OCI-LY1 (cell line): ENCODE results near the gene EVC2.

Experiments
- H2AFZ ChIP-seq: fragments of 200-600 bp; sonication (generic), shearing (Covaris generic); 2 replicates; pipeline ENCODE4 v1.6.0; 2014; ENCODE audit warnings: antibody characterized with exemption, mild to moderate bottlenecking, low read length
- H3F3A ChIP-seq: fragments of 200-600 bp; sonication (generic), shearing (Covaris generic); 2 replicates; pipeline ENCODE4 v1.6.0; 2014; ENCODE audit warnings: mild to moderate bottlenecking, antibody characterized with exemption, low read length, moderate library complexity; ENCODE audit not compliant: insufficient read depth
- H3K27ac ChIP-seq: fragments of 200-600 bp; sonication (generic); 2 replicates; pipeline ENCODE4 v1.5.1; 2014; ENCODE audit warnings: low read length, mixed run types, mild to moderate bottlenecking, low read depth; ENCODE audit not compliant: poor library complexity, severe bottlenecking
- H3K27me3 ChIP-seq: fragments of 200-600 bp; sonication (generic); 2 replicates; pipeline ENCODE4 v1.6.0; 2014; ENCODE audit warnings: antibody characterized with exemption, mild to moderate bottlenecking, low read length, moderate library complexity; ENCODE audit not compliant: insufficient read depth
- H3K36me3 ChIP-seq: fragments of 200-600 bp; sonication (generic); 2 replicates; pipeline ENCODE4 v1.6.1; 2014; ENCODE audit warnings: mild to moderate bottlenecking, antibody characterized with exemption, low read length, moderate library complexity, mixed read lengths; ENCODE audit not compliant: insufficient read depth
- H3K4me1 ChIP-seq: fragments of 200-600 bp; sonication (generic); 2 replicates; pipeline ENCODE4 v1.5.1; 2014; ENCODE audit warnings: mild to moderate bottlenecking, low read length, moderate library complexity; ENCODE audit not compliant: insufficient read depth, severe bottlenecking
- H3K4me2 ChIP-seq: fragments of 200-600 bp; sonication (generic), shearing (Covaris generic); 2 replicates; pipeline ENCODE4 v1.6.1; 2014; ENCODE audit warnings: low read length
- H3K4me3 ChIP-seq: fragments of 200-600 bp; sonication (generic); 2 replicates; pipeline ENCODE4 v1.5.1; 2014; ENCODE audit warnings: low read length, low read depth, mild to moderate bottlenecking, mixed read lengths; ENCODE audit not compliant: poor library complexity, severe bottlenecking
- H3K79me2 ChIP-seq: fragments of 200-600 bp; shearing (Covaris generic); 2 replicates; pipeline ENCODE4 v1.6.1; 2016; ENCODE audit warnings: mixed run types, low read length, mixed read lengths; ENCODE audit not compliant: insufficient read depth
- H3K9ac ChIP-seq: fragments of 200-600 bp; sonication (generic), shearing (Covaris generic); 2 replicates; pipeline ENCODE4 v1.6.1; 2014; ENCODE audit warnings: mild to moderate bottlenecking, low read length, mixed read lengths
- H3K9me2 ChIP-seq: fragments of 200-600 bp; sonication (generic), shearing (Covaris generic); 2 replicates; pipeline ENCODE4 v1.6.1; 2014; ENCODE audit warnings: low read depth, mild to moderate bottlenecking, low read length, mixed read lengths
- H3K9me3 ChIP-seq: fragments of 200-600 bp; shearing (Covaris generic); 2 replicates; pipeline ENCODE4 v1.6.1; 2014; ENCODE audit warnings: low read length, mixed read lengths
- H4K20me1 ChIP-seq: fragments of 200-600 bp; sonication (generic), shearing (Covaris generic); 2 replicates; pipeline ENCODE4 v1.6.0; 2016; ENCODE audit warnings: mild to moderate bottlenecking, low read length; ENCODE audit not compliant: insufficient read depth
- CTCF ChIP-seq: fragments of 200-600 bp; sonication (generic), shearing (Covaris generic); IDR thresholded peaks from 2 replicates; pipeline ENCODE4 v1.5.1; 2017; ENCODE audit warnings: mild to moderate bottlenecking, antibody characterized with exemption, low read length, moderate library complexity, mixed read lengths
- EZH2 ChIP-seq: fragments of 200-600 bp; sonication (generic), shearing (Covaris generic); IDR thresholded peaks from 2 replicates; pipeline ENCODE4 v1.8.0; 2017; ENCODE audit warnings: borderline replicate concordance, mixed run types, mild to moderate bottlenecking, antibody characterized with exemption, low read length, moderate library complexity, mixed read lengths

Gene EVC2

GRCh38 chr4:5632066-5632440 is 76.3 kb downstream of the EVC2 start:
- Histone ChIP-seq H3K9me2 (no peaks in the 10 kb centered on the region), H3K9me3 (no peaks in the 10 kb centered on the region), H3K79me2 (no peaks in the 10 kb centered on the region), H3K4me1 (no peaks in the 10 kb centered on the region), H3K36me3 (peaks cover 17% of the 10 kb centered on the region), H3K27me3 (no peaks in the 10 kb centered on the region), H3K4me2 (no peak overlapping the region), H3K27ac (no peak overlapping the region), H2AFZ (no peak overlapping the region), H4K20me1 (no peaks in the 10 kb centered on the region), H3K9ac (no peak overlapping the region), H3K4me3 (no peak overlapping the region), H3F3A (no peaks in the 10 kb centered on the region)
- TF ChIP-seq EZH2 (no peak), CTCF (no peak)

- Histone ChIP-seq H3K9me3 (no peaks in the 10 kb centered on the region), H3K27ac (peak overlapping the region; percentile 28), H3F3A (no peaks in the 10 kb centered on the region), H3K4me1 (no peaks in the 10 kb centered on the region), H3K27me3 (no peaks in the 10 kb centered on the region), H3K4me2 (no peak overlapping the region), H3K9ac (no peak overlapping the region), H3K9me2 (no peaks in the 10 kb centered on the region), H3K79me2 (no peaks in the 10 kb centered on the region), H3K36me3 (peaks cover 17% of the 10 kb centered on the region), H2AFZ (no peak overlapping the region), H3K4me3 (no peak overlapping the region), H4K20me1 (no peaks in the 10 kb centered on the region)
- TF ChIP-seq CTCF (no peak), EZH2 (no peak)
Observed at GRCh38 chr4:5631352-5632065, 76.8 kb downstream of the EVC2 start.

GRCh38 chr4:5630762-5631161 is 77.6 kb downstream of the EVC2 start:
- Histone ChIP-seq H3K9me2 (no peaks in the 10 kb centered on the region), H3K4me3 (no peak overlapping the region), H3K9ac (no peak overlapping the region), H3K27me3 (no peaks in the 10 kb centered on the region), H3K4me1 (no peaks in the 10 kb centered on the region), H3F3A (no peaks in the 10 kb centered on the region), H2AFZ (no peak overlapping the region), H4K20me1 (no peaks in the 10 kb centered on the region), H3K27ac (no peak overlapping the region), H3K9me3 (no peaks in the 10 kb centered on the region), H3K36me3 (peaks cover 18% of the 10 kb centered on the region), H3K4me2 (no peak overlapping the region), H3K79me2 (no peaks in the 10 kb centered on the region)
- no peak for TF ChIP-seq CTCF
- TF ChIP-seq EZH2: no peak
